Subcutaneous adipose tissue (tissue), 4 donors: ENCODE measurements around the gene ARSB. TPM values are rescaled to one million over a fixed set of nuclear protein-coding genes. Genes with fewer than 3 reads are reported as not detected.

ENCODE experiments used
- CTCF ChIP-seq: fragments of 450-650 bp; IDR thresholded peaks from one replicate; pipeline ENCODE4 v1.5.1; 2016; ENCODE audit warnings: low read depth, mild to moderate bottlenecking, control low read depth, antibody characterized with exemption, moderate library complexity
- total RNA-seq, 4 donors: library from RNA; depleted of rRNA; stranded (reverse); fragments of >200 nt; gene quantifications; one replicate each; pipeline ENCODE4 v1.1.0, GENCODE V29; 2016

Gene ARSB
- total RNA-seq, 4 donors from 2014 or later = 10.9 to 24.8 (median 17.0) TPM

DNA sequence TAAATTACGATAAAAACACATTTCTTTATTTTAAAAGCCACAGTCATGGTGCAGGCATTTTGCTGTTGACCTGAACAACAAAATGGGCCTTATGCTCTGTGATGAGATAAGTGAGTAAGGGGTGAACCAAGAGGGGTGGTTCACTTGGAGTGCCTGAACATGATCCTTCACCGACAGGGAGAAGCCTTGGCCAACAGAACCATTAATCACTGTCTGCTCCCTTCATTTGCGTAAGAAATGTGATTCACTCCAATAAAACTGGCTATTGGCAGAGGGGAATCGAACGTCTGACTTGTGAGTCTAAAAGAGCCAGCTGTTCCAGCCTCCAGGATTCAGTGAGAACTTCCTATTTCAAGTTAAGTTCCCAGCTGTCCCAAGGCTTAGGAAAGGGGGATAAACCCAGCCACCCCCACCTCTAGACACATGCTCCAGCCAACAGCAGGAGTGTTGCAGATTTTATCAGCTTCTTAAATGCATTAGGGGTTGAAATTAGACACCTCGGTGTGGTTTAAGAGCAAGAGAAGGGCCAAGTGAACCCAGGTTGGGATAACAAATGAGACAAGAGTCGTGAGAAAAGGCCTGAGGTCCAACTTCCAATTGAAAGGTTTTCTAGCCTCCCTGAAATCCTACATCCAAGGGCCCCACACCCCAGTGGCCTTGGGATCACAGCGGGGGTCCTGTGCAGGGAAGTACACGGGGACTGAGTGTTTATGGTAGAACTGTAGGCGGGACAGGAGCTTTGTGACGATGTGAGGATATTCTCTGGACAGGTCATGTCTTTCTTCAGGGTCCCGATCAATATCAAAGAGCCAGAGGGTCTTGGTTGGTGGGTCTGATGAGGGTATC, 205.1 kb downstream of the ARSB start:
- TF ChIP-seq CTCF = no peak

DNA sequence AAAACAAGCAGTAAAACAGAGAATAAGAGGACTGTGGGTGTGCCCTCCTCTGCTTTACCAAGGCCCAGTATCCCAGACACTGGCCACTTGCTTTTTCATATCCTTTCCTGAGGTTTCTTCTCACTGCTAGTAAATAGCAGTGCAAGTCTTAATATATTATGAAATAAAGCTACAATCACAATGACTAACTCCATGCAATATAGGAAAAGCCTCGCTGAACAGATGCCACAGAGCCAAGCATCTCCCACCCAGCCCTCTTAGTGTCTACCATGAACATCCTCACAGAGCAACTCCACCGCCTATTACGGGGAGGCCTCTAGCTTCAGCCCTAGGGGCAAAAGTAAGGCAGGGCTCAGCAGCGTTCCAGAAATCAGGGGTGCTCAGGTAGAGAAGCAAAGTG, 205.8 kb downstream of the ARSB start:
- TF ChIP-seq CTCF = no peak

- TF ChIP-seq CTCF = no peak
Observed at GRCh38 chr5:78778538-78778937, 206.6 kb downstream of the ARSB start.

DNA sequence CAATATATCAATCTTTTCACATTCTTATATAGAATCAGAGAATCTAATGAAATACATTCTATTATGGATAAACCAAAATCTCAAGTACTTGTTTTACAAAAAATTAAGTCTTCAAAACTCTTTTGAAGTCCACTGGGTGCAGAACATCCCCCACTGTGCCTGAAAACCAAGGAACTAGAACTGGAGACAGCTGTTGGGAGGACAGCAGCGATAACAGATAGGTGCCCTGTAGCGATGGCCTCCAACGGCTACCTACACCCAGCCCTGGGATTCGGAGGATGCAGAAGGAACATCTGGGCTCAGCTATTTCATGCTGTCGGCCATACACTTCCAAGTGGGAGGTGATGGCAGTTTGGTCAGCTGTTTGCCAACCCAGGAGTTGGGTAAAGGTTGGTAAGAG, 207.2 kb downstream of the ARSB start:
- TF ChIP-seq CTCF = no peak

- TF ChIP-seq CTCF = no peak
Observed at GRCh38 chr5:78776637-78777036, 208.5 kb downstream of the ARSB start.

DNA sequence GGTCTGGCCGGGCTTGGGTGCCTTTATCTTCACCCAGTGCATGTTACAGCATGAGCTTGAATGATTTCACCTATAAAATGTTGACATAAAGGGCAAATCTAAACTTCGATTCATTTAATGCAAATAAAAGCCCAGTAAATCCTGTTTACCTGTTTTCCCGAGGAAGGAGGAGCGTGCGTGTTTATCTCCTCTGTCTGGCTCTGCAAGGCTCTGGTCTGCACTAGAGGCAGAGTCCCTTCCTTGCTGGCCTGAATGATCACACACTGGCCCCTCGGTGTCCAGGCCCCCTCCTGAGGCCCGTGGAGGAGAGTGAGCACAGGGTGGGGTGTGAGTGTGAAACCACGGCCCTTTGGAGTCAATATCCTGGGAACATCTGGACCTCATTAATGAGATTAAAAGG, 211.5 kb downstream of the ARSB start:
- TF ChIP-seq CTCF = no peak

DNA sequence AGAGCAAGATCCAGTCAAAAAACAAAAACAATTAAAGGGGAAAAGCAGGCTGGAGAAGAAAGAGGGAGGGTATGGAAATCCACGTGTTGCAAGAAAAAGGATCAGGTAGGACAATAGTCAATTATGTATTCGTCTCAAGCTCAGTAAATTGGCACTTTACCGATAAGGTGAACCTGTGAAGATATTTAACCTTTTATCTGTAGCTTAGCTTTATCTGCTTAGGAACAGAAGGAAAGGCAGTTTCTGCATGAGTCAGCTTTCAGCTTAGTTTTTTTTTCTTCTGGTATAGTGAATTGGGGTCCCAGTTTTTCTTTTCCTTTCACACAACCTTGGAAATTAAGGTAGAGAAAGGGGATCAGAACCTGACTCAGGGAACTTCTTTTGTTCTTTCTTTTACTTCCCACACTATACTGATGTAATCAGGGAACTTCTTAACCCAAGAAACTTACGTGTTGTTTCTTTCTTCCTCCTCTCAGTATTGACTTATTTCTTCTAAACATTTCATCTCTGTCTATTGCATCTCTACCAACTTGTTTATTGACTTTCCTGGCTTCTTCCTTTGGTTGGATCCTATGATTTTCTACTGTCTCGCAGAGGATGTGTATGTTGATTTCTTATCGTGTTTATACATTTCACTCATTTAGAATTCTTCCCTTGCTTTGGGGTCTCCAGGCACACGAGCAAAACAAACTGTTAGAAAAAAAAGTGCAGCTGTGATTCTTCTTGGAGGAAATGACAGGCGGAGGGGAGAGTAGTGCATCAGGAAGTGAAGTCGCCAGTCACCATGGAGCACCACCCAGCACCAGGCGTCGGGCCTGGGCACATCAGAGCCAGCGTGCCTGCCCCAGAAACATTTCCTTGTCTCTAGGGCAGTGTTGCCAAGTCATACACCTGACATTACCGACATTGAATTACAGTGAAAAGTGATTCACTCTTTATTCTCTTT, 213.6 kb downstream of the ARSB start:
- TF ChIP-seq CTCF = no peak
